ENCODE results near the gene PRDX1.
"Not testable (repeated sequence)": the region's sequence is repeated elsewhere in the genome, so short reads cannot be mapped to it uniquely, and the experiment has no call there.

The PRDX1 gene

DNA sequence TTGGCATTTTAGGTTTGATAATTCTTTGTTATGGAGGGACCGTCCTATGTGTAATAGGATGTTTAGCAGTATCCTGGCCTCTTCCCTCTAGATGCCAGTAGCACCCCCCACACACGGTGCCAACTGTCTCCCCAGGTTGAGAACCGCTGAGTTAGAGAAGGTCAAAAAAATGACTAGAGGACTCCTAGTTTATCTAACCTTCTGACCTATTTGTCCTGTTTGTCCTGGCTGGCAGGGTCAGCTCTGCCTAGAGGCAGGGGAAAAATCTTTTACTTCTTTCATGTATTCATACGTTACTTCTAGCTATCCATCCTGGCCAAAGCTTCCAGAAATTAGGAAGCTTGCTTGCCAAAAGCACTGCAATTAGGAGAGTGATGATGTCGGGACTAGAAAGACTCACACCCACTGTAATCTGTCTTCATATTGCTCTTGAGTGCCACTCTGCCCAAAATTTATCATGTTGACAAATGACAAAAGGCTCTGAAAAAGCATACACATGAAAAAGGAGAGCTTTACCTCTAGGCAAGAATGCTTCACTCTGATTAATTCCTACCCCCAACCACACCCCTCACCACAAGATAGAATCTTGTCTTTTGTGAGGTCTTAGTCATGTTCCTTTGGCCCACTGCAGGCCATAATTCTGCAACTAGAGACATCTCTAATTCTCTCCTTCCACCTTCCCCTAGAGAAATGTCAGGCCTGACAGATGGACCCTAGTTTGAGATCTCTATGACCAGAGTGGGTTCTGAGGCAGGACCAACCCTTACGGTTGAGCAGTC, 14.5 kb upstream of the PRDX1 start:
- DNase-seq (ENCODE audit: low read depth in 2 of 2) = no peak

DNA sequence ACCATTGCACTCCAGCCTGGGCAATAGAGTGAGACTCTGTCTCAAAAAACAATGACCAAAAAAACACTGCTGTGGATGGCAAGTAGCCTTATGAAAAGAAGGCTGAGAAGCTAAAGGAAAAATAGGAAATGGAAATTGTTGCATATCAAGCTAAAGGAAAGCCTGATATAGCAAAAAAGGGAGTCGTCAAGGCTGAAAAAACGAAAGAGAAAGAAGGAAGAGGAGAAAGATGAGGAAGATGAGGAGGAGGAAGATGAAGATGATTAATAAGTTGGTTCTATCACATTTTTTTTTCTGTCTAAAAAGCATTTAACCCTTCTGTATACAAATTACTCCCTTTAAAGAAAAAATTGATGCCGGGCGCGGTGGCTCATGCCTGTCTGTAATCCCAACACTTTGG, 10.2 kb upstream of the PRDX1 start:
- no peak for DNase-seq (ENCODE audit: low read depth in 2 of 2)

DNA sequence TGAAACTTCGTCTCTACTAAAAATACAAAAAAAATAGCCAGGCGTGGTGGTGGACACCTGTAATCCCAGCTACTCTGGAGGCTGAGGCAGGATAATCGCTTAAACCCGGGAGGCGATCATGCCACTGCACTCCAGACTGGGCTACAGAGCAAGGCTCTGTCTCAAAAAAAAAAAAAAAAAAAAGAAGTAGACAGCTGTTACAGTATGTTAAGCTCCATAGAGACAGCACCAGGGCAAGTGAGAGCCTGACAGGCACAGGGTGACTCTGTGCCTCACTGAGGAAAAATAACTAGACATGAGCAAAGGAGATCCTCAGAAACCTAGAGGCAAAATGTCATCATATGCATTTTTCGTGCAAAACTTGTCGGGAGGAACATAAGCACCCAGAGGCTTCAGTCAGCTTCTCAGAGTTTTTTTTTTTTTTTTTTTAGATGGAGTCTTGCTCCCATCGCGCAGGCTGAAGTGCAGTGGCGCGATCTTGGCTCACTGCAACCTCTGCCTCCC, 9.0 kb upstream of the PRDX1 start:
- no peak for DNase-seq (ENCODE audit: low read depth in 2 of 2)

DNA sequence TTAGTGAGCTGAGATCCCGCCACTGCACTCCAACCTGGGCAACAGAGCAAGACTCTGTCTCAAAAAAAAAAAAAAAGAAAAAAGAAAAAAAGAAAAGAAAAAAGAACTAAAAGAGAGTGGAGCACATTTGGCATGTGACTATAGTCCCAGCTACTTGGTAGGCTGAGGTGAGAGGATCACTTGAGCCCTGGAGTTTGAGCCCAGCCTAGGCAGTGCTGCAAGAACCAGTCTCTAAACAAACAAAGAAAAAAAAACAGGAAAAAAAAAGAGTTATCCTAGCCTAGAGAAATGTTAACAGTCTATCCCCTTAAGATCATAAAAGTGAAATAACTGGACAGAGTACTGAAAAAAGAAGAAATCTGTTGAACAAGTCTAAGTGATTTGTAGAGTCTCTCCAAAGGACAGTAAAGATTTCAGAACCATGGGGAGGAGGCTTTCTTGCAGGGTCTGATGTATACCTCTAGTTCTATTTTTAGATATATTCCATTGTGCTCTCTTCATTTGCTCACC, 4.5 kb upstream of the PRDX1 start:
- DNase-seq (ENCODE audit: low read depth in 2 of 2) = no peak

DNA sequence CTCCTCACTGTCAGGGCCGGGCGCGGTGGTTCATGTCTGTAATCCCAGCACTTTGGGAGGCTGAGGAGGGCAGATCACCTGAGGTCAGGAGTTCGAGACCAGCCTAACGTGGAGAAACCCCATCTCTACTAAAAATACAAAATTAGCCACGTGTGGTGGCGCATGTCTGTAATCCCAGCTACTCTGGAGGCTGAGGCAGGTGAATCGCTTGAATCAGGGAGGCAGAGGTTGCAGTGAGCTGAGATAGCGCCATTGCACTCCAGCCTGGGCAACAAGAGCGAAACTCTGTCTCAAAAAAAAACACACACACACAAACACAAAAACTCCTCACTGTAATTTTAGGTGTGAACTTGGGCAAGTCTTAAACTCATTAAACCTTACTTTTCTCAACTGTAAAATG, 2.3 kb upstream of the PRDX1 start:
- DNase-seq (ENCODE audit: low read depth in 2 of 2) = not testable (repeated sequence)

DNA sequence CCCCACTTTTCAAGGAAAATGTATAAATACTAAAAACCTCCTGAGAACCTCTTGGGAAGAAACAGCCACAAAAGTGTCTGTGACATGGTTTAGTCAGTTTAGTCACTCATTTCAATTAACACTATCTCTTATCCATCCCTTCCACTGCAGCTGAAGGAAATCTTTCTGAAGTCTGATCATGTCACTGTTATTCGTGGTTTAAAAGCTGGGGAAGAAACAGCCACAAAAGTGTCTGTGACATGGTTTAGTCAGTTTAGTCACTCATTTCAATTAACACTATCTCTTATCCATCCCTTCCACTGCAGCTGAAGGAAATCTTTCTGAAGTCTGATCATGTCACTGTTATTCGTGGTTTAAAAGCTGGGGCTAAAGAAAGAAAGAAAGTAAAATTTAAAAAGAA, 1.8 kb upstream of the PRDX1 start:
- DNase-seq (ENCODE audit: low read depth in 2 of 2) = not testable (repeated sequence)

DNA sequence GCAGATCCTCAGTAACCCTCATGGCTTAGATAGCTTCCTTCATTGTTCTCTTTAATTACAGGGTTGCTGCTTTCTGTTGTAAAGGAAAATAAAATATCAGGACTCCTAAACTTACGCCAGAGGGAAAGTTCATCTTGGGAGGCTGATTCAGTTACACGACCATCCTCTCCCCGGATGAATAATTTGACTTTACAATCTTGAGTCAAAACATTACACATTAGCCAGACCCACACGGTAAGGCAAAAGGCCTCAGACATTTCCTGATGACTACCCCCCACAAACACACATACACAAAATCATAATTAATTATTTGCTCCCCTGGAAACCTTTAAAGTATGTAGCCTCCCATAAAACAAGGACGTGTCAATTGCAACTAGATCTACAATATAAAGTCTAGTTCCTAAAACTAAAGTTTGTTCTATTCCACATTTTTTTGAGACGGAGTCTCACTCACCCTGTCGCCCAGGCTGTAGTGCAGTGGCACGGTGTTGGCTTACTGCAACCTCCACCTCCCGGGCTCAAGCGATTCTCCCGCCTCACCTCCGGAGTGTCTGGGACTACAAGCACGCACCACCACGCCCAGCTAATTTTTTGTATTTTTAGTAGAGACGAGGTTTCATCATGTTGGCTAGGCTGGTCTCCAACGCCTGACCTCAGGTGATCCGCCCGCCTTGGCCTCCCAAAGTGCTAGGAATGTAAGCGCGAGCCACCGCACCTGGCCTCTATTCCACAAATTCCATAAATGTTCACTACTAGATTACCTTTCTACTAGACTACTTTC, 830 bp upstream of the PRDX1 start:
- no peak for DNase-seq (ENCODE audit: low read depth in 2 of 2)

DNA sequence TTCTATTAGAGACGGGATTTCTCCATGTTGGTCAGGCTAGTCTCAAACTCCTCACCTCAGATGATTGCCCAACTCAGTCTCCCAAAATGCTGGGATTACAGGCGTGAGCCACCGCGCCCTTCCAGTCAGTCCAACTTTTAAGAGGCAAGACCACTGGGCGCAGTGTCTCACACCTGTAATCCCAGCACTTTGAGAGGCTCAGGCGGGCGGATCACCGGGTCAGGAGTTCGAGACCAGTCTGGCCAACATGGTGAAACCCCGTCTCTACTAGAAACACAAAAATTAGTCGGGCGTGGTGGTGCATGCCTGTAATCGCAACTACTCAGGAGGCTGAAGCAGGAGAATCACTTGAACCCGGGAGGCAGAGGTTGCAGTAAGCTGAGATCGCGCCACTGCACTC, 1.9 kb downstream of the PRDX1 start:
- not testable (repeated sequence) for DNase-seq (ENCODE audit: low read depth in 2 of 2)

DNA sequence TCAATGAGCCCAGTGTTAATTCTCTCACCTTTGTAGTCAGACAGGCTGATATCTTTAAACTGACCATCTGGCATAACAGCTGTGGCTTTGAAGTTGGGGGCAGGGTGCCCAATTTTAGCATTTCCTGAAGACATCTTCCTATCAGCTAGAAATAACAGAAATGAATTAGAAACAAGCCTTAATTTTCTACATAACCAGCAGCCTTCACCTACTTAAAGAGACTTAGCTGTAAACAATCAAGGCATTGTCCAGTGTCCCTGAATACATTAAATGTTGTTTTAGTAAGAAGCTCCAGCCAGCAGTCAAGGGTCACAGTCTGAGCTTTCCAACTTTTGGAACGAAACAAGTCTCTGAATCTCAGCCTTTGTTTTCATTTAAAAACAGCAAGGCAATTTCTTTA, 2.8 kb downstream of the PRDX1 start:
- no peak for DNase-seq (ENCODE audit: low read depth in 2 of 2)

DNA sequence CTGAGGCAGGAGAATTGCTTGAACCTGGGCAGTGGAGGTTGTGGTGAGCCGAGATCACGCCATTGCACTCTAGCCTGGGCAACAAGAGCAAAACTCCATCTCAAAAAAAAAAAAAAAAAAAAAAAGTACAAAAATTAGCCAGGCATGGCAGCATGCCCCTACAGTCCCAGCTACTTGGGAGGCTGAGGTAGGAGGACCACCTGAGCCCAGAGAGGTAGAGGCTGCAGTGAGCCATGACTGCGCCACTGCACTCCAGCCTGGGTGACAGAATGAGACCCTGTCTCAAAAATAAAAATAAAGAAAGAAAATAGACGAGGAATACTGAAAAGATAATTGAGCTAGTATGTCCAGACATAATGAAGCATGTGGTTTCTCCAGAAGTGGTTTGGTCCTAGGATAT, 3.3 kb downstream of the PRDX1 start:
- not testable (repeated sequence) for DNase-seq (ENCODE audit: low read depth in 2 of 2)

DNA sequence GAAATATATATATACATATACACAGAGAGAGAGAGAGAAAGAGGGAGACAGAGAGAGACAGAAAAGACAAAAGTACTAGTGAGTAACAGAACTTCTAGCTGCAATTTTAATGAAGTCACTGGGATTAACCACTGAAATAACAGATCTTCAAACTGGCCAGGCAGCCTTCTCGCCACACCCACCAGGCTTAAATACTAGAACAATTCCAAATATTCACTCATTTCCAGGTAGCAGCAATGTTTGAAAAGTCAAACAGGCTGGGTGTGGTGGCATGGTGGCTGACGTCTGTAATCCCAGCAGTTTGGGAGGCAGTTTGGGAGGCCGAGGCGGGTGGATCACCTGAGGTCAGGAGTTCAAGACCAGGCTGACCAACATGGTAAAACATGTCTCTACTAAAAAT, 5.2 kb downstream of the PRDX1 start:
- DNase-seq (ENCODE audit: low read depth in 2 of 2) = no peak

DNA sequence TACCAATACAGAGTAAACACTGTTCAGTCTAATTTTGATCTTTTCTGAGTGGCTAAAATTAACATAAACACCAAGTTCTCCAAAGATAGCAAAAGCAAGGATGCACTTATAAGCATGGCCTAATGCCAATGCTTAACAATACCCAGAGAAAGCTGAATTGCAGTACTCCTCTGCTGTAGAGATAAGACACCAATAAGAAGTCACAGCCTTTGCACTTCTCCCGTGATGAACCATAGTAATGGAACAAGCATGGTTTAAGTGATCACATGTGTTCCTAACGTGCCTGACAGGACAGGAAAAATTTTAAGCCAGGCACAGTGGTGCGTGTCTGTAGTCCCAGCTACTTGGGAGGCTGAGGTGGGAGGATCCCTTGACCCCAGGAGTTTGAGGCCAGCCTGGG, 5.6 kb downstream of the PRDX1 start:
- no peak for DNase-seq (ENCODE audit: low read depth in 2 of 2)

DNA sequence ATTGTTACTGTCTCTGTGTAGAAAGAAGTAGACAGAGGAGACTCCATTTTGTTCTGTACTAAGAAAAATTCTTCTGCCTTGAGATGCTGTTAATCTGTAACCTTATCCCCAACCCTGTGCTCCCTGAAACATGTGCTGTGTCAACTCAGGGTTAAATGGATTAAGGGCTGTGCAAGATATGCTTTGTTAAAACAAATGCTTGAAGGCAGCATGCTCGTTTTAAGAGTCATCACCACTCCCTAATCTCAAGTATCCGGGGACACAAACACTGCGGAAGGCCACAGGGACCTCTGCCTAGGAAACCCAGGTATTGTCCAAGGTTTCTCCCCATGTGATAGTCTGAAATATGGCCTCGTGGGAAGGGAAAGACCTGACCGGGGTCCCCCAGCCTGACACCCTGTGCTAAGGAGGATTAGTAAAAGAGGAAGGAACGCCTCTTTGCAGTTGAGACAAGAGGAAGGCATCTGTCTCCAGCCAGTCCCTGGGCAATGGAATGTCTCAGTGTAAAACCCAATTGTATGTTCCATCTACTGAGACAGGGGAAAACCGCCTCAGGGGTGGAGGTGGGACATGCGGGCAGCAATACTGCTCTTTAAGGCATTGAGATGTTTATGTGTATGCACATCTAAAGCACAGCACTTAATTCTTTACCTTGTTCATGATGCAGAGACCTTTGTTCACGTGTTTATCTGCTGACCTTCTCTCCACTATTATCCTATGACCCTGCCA, 8.0 kb downstream of the PRDX1 start:
- DNase-seq (ENCODE audit: low read depth in 2 of 2) = not testable (repeated sequence)

DNA sequence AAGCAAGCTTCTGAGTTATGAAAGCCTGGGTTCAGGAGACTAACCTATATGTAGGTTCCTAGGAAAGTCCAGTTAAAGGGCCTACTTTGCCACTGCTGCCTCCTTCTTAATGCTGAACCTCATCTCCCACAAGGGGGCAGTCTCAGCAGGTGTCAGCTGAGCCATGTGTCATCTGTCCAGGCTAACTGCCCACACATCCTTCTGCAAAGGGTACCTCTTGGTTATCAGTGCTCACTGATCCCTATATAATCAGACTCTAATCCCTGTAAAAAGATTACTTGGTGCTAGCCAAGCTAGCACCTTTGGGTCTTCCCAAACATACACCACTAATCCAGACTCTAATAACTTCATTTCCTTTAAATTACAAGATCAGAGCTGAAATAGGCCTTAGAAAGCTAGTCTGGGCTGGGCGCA, 9.0 kb downstream of the PRDX1 start:
- peak in 1 of 2 donors; percentile 32 for DNase-seq (ENCODE audit: low read depth in 2 of 2)

DNA sequence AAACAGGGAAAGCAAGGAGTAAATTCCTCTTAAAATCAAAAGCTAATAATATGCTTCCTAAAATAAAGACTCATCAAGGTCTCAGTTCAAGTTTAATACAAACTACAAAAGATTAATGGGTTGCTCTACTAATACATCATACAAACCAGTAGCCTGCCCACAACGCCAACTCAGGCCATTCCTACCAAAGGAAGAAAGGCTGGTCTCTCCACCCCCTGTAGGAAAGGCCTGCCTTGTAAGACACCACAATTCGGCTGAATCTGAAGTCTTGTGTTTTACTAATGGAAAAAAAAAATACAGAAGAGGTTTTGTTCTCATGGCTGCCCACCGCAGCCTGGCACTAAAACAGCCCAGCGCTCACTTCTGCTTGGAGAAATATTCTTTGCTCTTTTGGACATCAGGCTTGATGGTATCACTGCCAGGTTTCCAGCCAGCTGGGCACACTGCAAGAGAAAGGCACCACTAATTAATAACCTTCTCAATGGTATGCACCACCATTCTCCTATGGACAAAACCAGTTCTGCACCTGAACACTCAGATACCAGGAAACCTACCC, 10.6 kb downstream of the PRDX1 start:
- no peak for DNase-seq (ENCODE audit: low read depth in 2 of 2)

DNA sequence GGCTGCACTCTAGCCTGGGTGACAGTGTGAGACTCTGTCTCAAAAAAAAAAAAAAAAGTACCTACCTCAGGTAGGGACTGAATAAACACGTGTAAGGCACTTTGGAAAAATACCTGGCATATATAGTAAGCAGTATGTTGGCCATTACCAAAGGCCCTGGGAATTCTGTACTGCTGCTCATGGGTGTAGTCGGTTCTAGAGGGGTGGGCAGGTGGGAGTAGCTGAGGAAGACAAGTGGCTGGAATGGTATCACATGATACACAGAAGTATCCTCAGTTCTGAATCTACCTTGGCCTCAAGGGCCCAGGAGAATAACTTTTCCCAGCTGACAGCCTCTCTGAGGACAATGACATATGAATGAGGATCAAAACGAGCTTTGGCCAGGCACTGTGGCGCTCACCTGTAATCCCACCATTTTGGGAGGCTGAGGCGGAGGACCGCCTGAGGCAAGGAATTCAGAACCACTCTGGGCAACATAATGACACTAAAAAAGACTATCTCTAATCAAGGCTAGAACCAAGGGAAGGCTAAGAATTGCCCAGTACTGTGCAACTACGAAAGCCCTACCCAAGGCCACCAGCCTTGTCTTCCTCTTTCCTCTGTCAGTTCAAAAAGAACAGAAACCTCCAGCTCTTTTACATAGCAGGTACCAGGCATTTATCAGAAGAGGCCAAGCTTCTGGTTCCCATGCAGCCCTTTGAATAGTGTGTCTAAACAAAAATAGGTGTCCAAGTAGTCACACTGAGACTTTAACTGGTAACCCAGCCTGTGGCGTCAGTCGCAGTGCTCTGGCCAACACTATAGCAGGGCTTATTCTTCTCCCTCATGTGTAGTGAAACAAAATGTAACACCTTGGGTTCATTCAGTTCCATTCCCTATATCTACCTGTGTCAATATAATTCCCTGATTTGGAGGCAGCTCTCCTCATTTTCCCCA, 11.4 kb downstream of the PRDX1 start:
- no peak for DNase-seq (ENCODE audit: low read depth in 2 of 2)

DNA sequence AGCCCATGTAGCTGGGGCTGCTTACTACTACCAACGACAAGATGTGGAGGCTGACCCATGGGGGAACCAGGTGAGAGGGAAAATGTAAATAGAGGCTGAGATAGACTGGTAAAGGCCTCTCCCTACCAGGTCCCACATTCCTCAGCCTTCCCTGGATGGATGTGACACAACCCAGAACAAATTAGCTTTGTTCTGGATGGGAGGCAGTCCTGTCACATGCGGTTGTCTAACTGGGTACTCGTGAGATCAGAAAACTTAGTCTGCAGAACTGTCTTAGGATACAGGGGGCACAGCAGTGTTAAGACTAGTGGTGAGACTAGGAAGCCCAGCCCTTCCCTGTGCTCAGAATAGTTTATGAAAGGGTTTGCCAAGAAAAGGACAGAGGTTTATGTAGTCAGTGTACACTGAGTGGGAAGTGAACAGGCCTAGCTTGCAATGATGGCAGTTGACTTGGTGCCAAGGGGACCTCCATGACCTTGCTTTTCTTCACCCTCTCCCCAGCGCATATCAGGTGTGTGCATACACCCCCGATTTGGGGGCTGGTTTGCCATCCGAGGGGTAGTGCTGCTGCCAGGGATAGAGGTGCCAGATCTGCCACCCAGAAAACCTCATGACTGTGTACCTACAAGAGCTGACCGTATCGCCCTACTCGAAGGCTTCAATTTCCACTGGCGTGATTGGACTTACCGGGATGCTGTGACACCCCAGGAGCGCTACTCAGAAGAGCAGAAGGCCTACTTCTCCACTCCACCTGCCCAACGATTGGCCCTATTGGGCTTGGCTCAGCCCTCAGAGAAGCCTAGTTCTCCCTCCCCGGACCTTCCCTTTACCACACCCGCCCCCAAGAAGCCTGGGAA, 13.2 kb downstream of the PRDX1 start:
- DNase-seq (ENCODE audit: low read depth in 2 of 2) = no peak

DNA sequence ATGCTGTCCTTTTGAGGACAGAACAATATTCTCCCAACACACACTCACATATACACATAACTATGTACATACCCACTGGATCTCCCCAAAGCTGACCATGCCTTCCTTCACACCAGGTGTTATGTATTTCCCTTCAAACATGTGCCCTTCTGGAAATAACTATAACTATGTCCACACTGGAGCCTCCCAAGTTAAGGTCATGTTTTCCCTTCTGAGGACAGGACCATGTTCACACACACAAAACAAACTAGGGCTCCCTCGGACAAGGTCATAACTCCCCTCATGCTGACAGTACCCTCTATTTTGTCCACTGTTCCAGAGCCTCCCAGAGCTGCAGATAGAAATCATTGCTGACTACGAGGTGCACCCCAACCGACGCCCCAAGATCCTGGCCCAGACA, 13.8 kb downstream of the PRDX1 start:
- DNase-seq (ENCODE audit: low read depth in 2 of 2) = no peak

DNA sequence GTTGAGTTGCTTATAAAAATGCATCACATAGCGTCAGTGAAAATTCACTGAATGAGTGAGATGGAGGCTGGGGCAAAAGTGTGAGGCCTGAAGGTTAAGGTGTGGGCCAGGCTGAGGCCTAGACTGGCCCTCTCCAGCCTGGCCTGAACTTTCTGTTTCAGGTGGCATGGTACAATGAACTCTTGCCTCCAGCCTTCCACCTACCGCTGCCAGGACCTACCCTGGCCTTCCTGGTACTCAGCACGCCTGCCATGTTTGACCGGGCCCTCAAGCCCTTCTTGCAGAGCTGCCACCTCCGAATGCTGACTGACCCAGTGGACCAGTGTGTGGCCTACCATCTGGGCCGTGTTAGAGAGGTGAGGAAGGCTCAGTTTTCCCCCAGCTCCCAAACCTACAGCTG, 14.5 kb downstream of the PRDX1 start:
- no peak for DNase-seq (ENCODE audit: low read depth in 2 of 2)
